Adrenal gland (tissue), 12 donors: ENCODE data around the gene SYCP3. TPM values are rescaled to one million over a fixed set of nuclear protein-coding genes. Genes with fewer than 3 reads are reported as not detected.

ENCODE experiments used
- DNase-seq, 7 donors: peaks; one replicate each; pipeline ENCODE4 v3.0.0-alpha.2; 2019 to 2020
- H3K27ac ChIP-seq, 5 donors: fragments of 200-600 bp; sonication (generic) in 4 of 5; 1 replicate in 3 of 5; 2 replicates in 2 of 5; pipeline versions ENCODE4 v1.5.1 to v1.8.0; 2016 to 2020; ENCODE audit warnings: mild to moderate bottlenecking in 1 of 5
- H3K27me3 ChIP-seq: fragments of 200-600 bp; 2 replicates; pipeline ENCODE4 v1.8.0; 2021
- H3K36me3 ChIP-seq, 2 donors: fragments of 200-600 bp; replicated peaks in 1 of 2; 1 replicate in 1 of 2; 2 replicates in 1 of 2; pipeline versions ENCODE4 v1.5.1 to v1.8.0; 2018 to 2022
- H3K4me1 ChIP-seq, 2 donors: fragments of 200-600 bp; replicated peaks in 1 of 2; 1 replicate in 1 of 2; 2 replicates in 1 of 2; pipeline versions ENCODE4 v1.5.1 to v1.8.0; 2018 to 2021
- H3K4me3 ChIP-seq, 4 donors: fragments of 200-600 bp; sonication (generic) in 3 of 4; one replicate each; pipeline ENCODE4 v1.5.1; 2016 to 2018
- H3K9me3 ChIP-seq, 3 donors: fragments of 200-600 bp; sonication (generic) in 1 of 3; replicated peaks in 1 of 3; 1 replicate in 2 of 3; 2 replicates in 1 of 3; pipeline versions ENCODE4 v1.5.1 to v1.8.0; 2016 to 2021
- CTCF ChIP-seq, 6 experiments: fragments of 450-650 bp in 4 of 6; fragments of 200-600 bp in 2 of 6; sonication (generic) in 1 of 6; IDR thresholded peaks; 1 replicate in 5 of 6; 2 replicates in 1 of 6; pipeline versions ENCODE4 v1.5.1 to v1.8.0; 2016 to 2021; ENCODE audit warnings: antibody characterized with exemption in 6 of 6, mild to moderate bottlenecking in 2 of 6, moderate library complexity in 1 of 6
- POLR2A ChIP-seq, 2 donors: fragments of 450-650 bp; IDR thresholded peaks; one replicate each; pipeline ENCODE4 v1.6.1; 2017; ENCODE audit warnings: antibody characterized with exemption in 2 of 2, mild to moderate bottlenecking in 2 of 2, moderate library complexity in 1 of 2
- WGBS, 4 donors: extraction: QIAGEN DNeasy Blood & Tissue Kit in 2 of 4; methylation state at CpG; one replicate each; pipeline versions ENCODE4 v1.1.5 to v1.1.7; 2013 to 2017; 5-methylcytosine and 5-hydroxymethylcytosine counted together
- intact Hi-C, 2 donors: fragments of 100-400 bp; cut with DNase I; formaldehyde crosslinking; loops; one replicate each; pipeline versions ENCODE4 v1.14.1 to v1.15.0; 2022 to 2023
- polyA plus RNA-seq, 3 donors: library from polyadenylated mRNA; stranded (reverse); fragments of 200-250 nt in 2 of 3; fragments of 350-450 nt in 1 of 3; fragmentation: Illumina TruSeq in 1 of 3; extraction: RNeasy Lipid Tissue Mini Kit (QIAGEN cat#74804) in 1 of 3; gene quantifications; one replicate each; pipeline ENCODE4 v1.2.3, GENCODE V29; 2013 to 2014
- total RNA-seq, 9 donors: library from RNA; depleted of rRNA in 4 of 9; stranded (reverse); fragments of >200 nt in 4 of 9; fragments of 120-200 nt in 1 of 9; fragmentation: NEBNext Ultra II Directional in 1 of 9; extraction: Animal tissue kit (Norgen Biotek cat#: 25700) in 1 of 9; gene quantifications; one replicate each; pipeline versions ENCODE4 v1.1.0 to v1.2.4, GENCODE V29; 2013 to 2023
- donor health status: healthy with polysubstance abuse.
- donor health status: Bipolar disorder and iron deficiency.
- donor health status: DM: yes; HTN: yes; CAD: no.
- donor health status: DM: no; HTN: no; CAD: no.
- donor health status: DM: no; HTN: no; CAD: no.
- donor health status: DM: yes; HTN: yes; CAD: no.

Gene SYCP3
- total and polyA plus RNA-seq, 12 donors: 0.11 to 0.37 (median 0.18) TPM; not detected in 8

- H3K27ac ChIP-seq: no peak overlapping the region
- H3K36me3 ChIP-seq: peaks cover 0 to 14% of the 10 kb centered on the region in 2 donors
- no peak for DNase-seq
- H3K9me3 ChIP-seq: no peaks in the 10 kb centered on the region
- H3K27me3 ChIP-seq: no peaks in the 10 kb centered on the region
- intact Hi-C loops: no loop called here
- no peak for TF ChIP-seq CTCF (IDR thresholded peaks at IDR 0.05)
- TF ChIP-seq POLR2A (IDR thresholded peaks at IDR 0.05): no peak
- 92 to 100% (median 96%) methylated on average over 1 of the region's 1 CpG for WGBS, 4 donors
- H3K4me1 ChIP-seq: no peaks in the 10 kb centered on the region
- no peak overlapping the region for H3K4me3 ChIP-seq
Observed at GRCh38 chr12:101732318-101732717, 6.9 kb downstream of the SYCP3 start.

DNA sequence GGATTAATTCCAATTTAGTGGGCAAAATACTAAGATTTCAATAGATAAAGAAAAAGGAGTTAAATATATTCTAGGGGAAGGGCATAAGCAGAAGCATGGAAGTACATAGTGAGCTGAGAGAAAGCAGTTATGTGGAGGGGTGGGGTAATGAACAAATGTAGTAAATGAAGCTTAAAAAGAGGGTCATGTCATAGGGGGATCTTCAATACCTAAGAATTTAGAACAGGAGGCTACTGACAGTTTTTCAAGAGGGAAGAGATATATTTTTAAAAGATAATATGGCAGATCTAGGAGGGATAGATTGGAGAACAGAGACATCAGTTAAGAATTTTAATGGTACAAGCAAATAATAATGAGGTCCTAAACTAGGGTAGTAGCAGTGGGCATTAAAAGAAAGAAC lies 9.4 kb downstream of the SYCP3 start:
- no peaks in the 10 kb centered on the region for H3K9me3 ChIP-seq
- no peaks in the 10 kb centered on the region for H3K27me3 ChIP-seq
- intact Hi-C loops: no loop called here
- H3K27ac ChIP-seq: no peak overlapping the region
- TF ChIP-seq CTCF (IDR thresholded peaks at IDR 0.05) (no peak), POLR2A (IDR thresholded peaks at IDR 0.05) (no peak)
- H3K36me3 ChIP-seq: peaks cover 0 to 14% of the 10 kb centered on the region in 2 donors
- DNase-seq: no peak
- no peak overlapping the region for H3K4me3 ChIP-seq
- H3K4me1 ChIP-seq: no peaks in the 10 kb centered on the region

DNA sequence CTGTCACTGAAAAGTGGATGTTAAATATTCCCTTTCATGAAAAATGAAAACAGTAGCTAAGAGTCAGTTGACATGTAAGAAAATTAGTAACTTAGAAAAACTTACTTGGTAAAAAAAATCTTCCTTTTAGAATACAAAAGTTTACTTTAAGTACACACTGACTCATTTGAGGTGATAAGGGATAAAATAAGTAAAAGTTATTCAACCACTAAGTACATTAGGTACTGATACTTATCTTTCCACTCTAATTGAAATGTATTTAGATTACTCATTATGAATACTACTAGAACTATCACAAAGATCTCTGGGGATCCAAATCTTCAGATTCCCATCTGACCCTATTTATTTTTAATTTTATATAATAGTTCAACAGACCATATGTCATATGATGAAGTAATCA lies 12.2 kb downstream of the SYCP3 start:
- no peak overlapping the region for H3K4me3 ChIP-seq
- DNase-seq: no peak
- intact Hi-C loops: no loop called here
- no peaks in the 10 kb centered on the region for H3K27me3 ChIP-seq
- no peaks in the 10 kb centered on the region for H3K4me1 ChIP-seq
- H3K36me3 ChIP-seq: peaks cover 0 to 13% of the 10 kb centered on the region in 2 donors
- H3K9me3 ChIP-seq: no peaks in the 10 kb centered on the region
- no peak overlapping the region for H3K27ac ChIP-seq
- TF ChIP-seq CTCF (IDR thresholded peaks at IDR 0.05): no peak
- TF ChIP-seq POLR2A (IDR thresholded peaks at IDR 0.05): no peak

DNA sequence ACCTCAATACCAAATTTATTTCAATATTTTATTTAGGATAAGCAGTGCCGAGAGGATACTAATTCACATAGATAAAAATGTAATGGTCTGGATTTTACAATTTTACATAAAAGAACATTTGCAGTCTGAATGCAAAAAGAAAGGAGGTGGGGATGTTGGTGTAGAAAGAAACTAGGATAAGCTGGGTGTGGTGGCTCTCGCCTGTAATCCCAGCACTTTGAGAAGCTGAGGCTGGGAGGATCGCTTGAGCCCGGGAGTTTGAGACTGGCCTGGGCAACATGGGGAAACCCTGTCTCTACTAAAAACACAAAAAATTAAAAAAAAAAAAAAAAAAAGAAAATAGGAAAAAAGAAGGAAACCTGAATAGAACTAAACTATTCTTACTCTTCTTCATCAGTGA lies 16.9 kb downstream of the SYCP3 start:
- Histone ChIP-seq H3K36me3 (peaks cover 0 to 8% of the 10 kb centered on the region in 2 donors), H3K4me1 (peaks cover 0 to 5% of the 10 kb centered on the region in 2 donors), H3K27me3 (no peaks in the 10 kb centered on the region), H3K9me3 (no peaks in the 10 kb centered on the region), H3K27ac (no peak overlapping the region), H3K4me3 (no peak overlapping the region)
- no peak for DNase-seq
- WGBS, 4 donors: 93 to 98% (median 96%) methylated on average over 4 of the region's 4 CpGs
- TF ChIP-seq POLR2A (IDR thresholded peaks at IDR 0.05) (no peak), CTCF (IDR thresholded peaks at IDR 0.05) (no peak)
- intact Hi-C loops: no loop called here
